Osteoblast (primary cell): ENCODE data around the gene ARHGEF28. TPM values are rescaled to one million over a fixed set of nuclear protein-coding genes. Genes with fewer than 3 reads are reported as not detected.

Experiments used
- DNase-seq: peaks from one replicate; pipeline ENCODE4 v3.0.0; 2011; ENCODE audit warnings: low spot score, mixed read lengths; ENCODE audit not compliant: insufficient read length; ENCODE audit errors: missing footprints
- H2AFZ ChIP-seq: 2 replicates; pipeline ENCODE4 v1.6.0; 2011; ENCODE audit warnings: mild to moderate bottlenecking, low read length
- H3K27ac ChIP-seq: 2 replicates; pipeline ENCODE4 v1.5.1; 2011; ENCODE audit warnings: mild to moderate bottlenecking, low read depth, low read length, moderate library complexity
- H3K27me3 ChIP-seq: 2 replicates; pipeline ENCODE4 v1.6.0; 2012; ENCODE audit warnings: mild to moderate bottlenecking, control low read depth, inconsistent platforms, low read length, moderate library complexity; ENCODE audit not compliant: insufficient read depth
- H3K36me3 ChIP-seq: 2 replicates; pipeline ENCODE4 v1.5.1; 2011; ENCODE audit warnings: mild to moderate bottlenecking, low read length, control low read depth, moderate library complexity; ENCODE audit not compliant: insufficient read depth
- H3K4me1 ChIP-seq: 2 replicates; pipeline ENCODE4 v1.5.1; 2011; ENCODE audit warnings: mild to moderate bottlenecking, low read length, control low read depth, moderate library complexity; ENCODE audit not compliant: insufficient read depth
- H3K4me2 ChIP-seq: 2 replicates; pipeline ENCODE4 v1.6.0; 2011; ENCODE audit warnings: mild to moderate bottlenecking, low read length; ENCODE audit not compliant: insufficient read depth
- H3K4me3 ChIP-seq: fragments of 200-600 bp; sonication (generic); 3 replicates; pipeline ENCODE4 v1.5.1; 2012; ENCODE audit warnings: mild to moderate bottlenecking, low read length, inconsistent platforms; ENCODE audit not compliant: insufficient read depth
- H3K79me2 ChIP-seq: 2 replicates; pipeline ENCODE4 v1.6.0; 2012; ENCODE audit warnings: mild to moderate bottlenecking, low read length, control low read depth, inconsistent platforms; ENCODE audit not compliant: insufficient read depth
- H3K9me3 ChIP-seq: 2 replicates; pipeline ENCODE4 v1.5.1; 2011; ENCODE audit warnings: low read depth, low read length, control low read depth
- H4K20me1 ChIP-seq: 2 replicates; pipeline ENCODE4 v1.6.0; 2012; ENCODE audit warnings: mild to moderate bottlenecking, low read length, control low read depth; ENCODE audit not compliant: insufficient read depth
- total RNA-seq: library from RNA; depleted of rRNA; stranded (reverse); fragments of >200 nt; gene quantifications from 2 replicates; pipeline ENCODE4 v1.2.3, GENCODE V29; 2012
- TF ChIP-seq, protein P1 (sequence below): IDR thresholded peaks from 2 replicates; pipeline ENCODE4 v1.5.1; 2011; ENCODE audit warnings: mild to moderate bottlenecking, low read depth, low read length, moderate library complexity; ENCODE audit errors: extremely low read depth

The ARHGEF28 gene
- total RNA-seq, 1 donor, result 64.4 TPM

DNA sequence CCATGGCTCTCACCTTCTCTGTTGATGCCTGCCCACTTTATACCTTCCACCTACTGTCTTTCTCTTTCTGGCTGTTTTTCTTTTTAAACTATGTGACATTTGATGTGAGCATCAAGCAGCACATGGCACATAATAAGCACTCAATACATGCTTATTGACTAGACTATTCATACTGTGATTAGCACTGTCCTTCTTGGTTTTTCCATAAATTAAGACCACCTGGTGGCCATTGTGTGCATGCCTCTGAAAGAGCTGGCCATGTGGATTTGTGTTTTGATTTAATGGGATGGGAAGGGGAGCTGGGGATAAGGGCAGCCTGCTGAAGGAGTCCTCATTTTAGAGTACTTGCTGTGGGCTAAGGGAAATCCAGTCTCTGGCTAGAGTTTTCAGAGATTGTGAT, 79.4 kb downstream of the ARHGEF28 start:
- Histone ChIP-seq H2AFZ (no peak overlapping the region), H3K79me2 (peaks cover 15% of the 10 kb centered on the region)
- TF ChIP-seq, protein P1, sequence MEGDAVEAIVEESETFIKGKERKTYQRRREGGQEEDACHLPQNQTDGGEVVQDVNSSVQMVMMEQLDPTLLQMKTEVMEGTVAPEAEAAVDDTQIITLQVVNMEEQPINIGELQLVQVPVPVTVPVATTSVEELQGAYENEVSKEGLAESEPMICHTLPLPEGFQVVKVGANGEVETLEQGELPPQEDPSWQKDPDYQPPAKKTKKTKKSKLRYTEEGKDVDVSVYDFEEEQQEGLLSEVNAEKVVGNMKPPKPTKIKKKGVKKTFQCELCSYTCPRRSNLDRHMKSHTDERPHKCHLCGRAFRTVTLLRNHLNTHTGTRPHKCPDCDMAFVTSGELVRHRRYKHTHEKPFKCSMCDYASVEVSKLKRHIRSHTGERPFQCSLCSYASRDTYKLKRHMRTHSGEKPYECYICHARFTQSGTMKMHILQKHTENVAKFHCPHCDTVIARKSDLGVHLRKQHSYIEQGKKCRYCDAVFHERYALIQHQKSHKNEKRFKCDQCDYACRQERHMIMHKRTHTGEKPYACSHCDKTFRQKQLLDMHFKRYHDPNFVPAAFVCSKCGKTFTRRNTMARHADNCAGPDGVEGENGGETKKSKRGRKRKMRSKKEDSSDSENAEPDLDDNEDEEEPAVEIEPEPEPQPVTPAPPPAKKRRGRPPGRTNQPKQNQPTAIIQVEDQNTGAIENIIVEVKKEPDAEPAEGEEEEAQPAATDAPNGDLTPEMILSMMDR, result no peak

DNA sequence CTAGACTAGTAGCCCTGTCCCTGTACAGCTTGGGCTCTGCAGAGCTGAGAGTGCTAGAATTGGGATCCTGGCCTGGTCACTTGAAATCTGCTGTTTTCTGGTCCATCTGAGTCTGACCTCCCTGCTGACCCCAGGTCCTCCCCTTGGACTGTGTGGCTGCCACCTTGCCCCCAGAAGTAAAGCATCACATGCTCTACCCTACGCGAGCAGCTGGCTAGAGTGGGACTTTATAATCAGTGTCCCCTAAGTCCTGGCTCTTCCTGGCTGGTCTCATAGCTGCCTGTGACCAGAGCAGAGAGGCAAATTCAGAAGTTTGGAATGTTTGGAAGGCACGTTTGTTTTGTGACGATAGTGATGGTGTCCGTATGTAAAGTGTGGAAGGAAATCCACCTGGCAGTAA, 81.0 kb downstream of the ARHGEF28 start:
- Histone ChIP-seq H3K27ac (no peak overlapping the region), H4K20me1 (no peaks in the 10 kb centered on the region), H3K4me2 (no peak overlapping the region), H3K9me3 (no peaks in the 10 kb centered on the region), H3K79me2 (peaks cover 17% of the 10 kb centered on the region), H3K36me3 (no peaks in the 10 kb centered on the region), H2AFZ (peak overlapping the region; percentile 29), H3K4me1 (peaks cover 4% of the 10 kb centered on the region), H3K4me3 (no peak overlapping the region), H3K27me3 (no peaks in the 10 kb centered on the region)
- TF ChIP-seq, protein P1, result no peak
- DNase-seq, result no peak

More for the DNA sequence above, 79.4 kb downstream of the ARHGEF28 start:
- Histone ChIP-seq H3K9me3 (no peaks in the 10 kb centered on the region), H3K27ac (no peak overlapping the region), H3K4me2 (no peak overlapping the region), H3K27me3 (no peaks in the 10 kb centered on the region), H3K4me1 (peaks cover 4% of the 10 kb centered on the region), H3K4me3 (no peak overlapping the region), H3K36me3 (no peaks in the 10 kb centered on the region), H4K20me1 (no peaks in the 10 kb centered on the region)
- no peak for DNase-seq

DNA sequence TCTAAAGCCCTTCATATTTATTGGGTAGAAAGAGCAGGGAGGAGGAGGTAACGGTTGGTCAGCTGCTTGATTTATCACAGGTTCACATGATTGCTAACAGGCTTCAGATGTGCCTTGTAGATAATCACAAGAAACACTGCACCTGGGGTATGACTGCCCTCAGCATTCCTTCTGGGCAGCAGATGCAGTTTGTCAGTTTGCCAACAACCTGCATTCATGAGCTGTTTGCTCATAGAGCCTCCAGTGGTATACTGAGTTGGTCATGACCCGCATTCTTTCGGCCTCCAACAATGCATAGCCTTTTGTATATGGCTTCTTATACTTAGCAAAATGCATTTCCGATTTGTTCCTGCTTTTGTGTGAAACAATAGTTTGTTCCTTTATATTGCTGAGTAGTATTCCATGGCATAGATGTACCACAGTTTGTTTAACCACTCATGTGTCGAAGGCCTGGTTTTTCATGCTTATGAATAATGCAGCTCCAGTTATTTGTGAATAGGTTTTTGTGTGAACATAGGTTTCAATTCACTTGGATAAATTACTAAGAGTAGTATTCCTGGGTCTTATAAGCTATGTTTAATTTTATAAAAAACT, 83.6 kb downstream of the ARHGEF28 start:
- Histone ChIP-seq H3K27me3 (no peaks in the 10 kb centered on the region), H3K4me3 (no peak overlapping the region), H3K27ac (no peak overlapping the region), H3K9me3 (no peaks in the 10 kb centered on the region), H3K36me3 (no peaks in the 10 kb centered on the region), H2AFZ (no peak overlapping the region), H3K79me2 (peaks cover 17% of the 10 kb centered on the region), H3K4me1 (peaks cover 4% of the 10 kb centered on the region), H3K4me2 (no peak overlapping the region), H4K20me1 (no peaks in the 10 kb centered on the region)
- no peak for DNase-seq
- TF ChIP-seq, protein P1, result no peak

DNA sequence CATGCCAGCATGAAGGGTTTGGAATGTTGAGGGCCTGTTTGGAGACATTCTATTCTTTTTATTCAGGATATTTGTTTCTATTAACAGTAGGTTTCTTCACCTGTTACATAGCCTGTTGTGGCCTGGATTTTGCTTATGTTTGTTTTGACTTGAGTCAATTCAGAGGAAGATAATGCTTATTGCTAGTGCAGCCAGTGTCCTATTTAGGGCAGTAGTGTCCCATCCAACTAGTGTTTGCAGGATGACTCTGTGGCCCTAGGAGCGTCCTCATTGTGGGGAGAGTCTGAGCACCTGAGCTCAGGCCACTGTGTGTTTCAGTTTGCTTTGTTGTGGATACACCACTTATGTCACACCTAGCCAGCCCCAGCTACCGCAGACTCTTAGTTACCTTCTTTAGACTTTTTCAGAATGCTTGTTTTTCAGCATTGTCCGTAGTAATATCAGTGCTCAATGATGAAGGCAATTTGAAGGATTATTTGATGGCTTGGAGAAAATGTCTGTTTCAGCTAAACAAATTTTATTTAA, 90.3 kb downstream of the ARHGEF28 start:
- no peak overlapping the region for H3K27ac ChIP-seq
- no peak overlapping the region for H2AFZ ChIP-seq
- TF ChIP-seq, protein P1, result no peak
- no peak overlapping the region for H3K4me3 ChIP-seq
- no peak overlapping the region for H3K4me2 ChIP-seq
- H3K9me3 ChIP-seq, result no peaks in the 10 kb centered on the region
- no peaks in the 10 kb centered on the region for H3K27me3 ChIP-seq
- no peaks in the 10 kb centered on the region for H3K4me1 ChIP-seq
- no peak for DNase-seq
- no peaks in the 10 kb centered on the region for H3K36me3 ChIP-seq
- no peaks in the 10 kb centered on the region for H4K20me1 ChIP-seq
- H3K79me2 ChIP-seq, result peaks cover 15% of the 10 kb centered on the region
